NCI-H748 treated with DMSO at 0.1 percent for 48 hours (cell line): ENCODE results near the gene ZFHX3.

Source experiments
- DNase-seq: peaks from one replicate; lab custom pipeline; 2025; lab: John Stamatoyannopoulos, UW

The ZFHX3 gene

GRCh38 chr16:73056921-73057290 is 9.0 kb upstream of the ZFHX3 start:
- peak; percentile 31 for DNase-seq

GRCh38 chr16:73056448-73056847 is 8.5 kb upstream of the ZFHX3 start:
- no peak for DNase-seq

- peak; percentile 38 for DNase-seq
Measured at GRCh38 chr16:73054813-73055482, 7.0 kb upstream of the ZFHX3 start.

GRCh38 chr16:73054498-73054812 is 6.5 kb upstream of the ZFHX3 start:
- no peak for DNase-seq

- no peak for DNase-seq
Measured at GRCh38 chr16:73054125-73054484, 6.2 kb upstream of the ZFHX3 start.

GRCh38 chr16:73053364-73054124 is 5.6 kb upstream of the ZFHX3 start:
- DNase-seq: no peak

- no peak for DNase-seq
Measured at GRCh38 chr16:73053038-73053363, 5.1 kb upstream of the ZFHX3 start.

- DNase-seq: no peak
Measured at GRCh38 chr16:73052576-73052975, 4.6 kb upstream of the ZFHX3 start.

GRCh38 chr16:73051961-73052360 is 4.0 kb upstream of the ZFHX3 start:
- no peak for DNase-seq

- DNase-seq: no peak
Measured at GRCh38 chr16:73051226-73051625, 3.3 kb upstream of the ZFHX3 start.

- DNase-seq: no peak
Measured at GRCh38 chr16:73050201-73051099, 2.5 kb upstream of the ZFHX3 start.

GRCh38 chr16:73049511-73049910 is 1.6 kb upstream of the ZFHX3 start:
- DNase-seq: no peak

- no peak for DNase-seq
Measured at GRCh38 chr16:73049091-73049490, 1.2 kb upstream of the ZFHX3 start.

- no peak for DNase-seq
Measured at GRCh38 chr16:73048292-73049080, 558 bp upstream of the ZFHX3 start.

- no peak for DNase-seq
Measured at GRCh38 chr16:73047221-73047535, 750 bp downstream of the ZFHX3 start.

GRCh38 chr16:73046849-73047214 is 1.1 kb downstream of the ZFHX3 start:
- DNase-seq: no peak

GRCh38 chr16:73046202-73046848 is 1.6 kb downstream of the ZFHX3 start:
- no peak for DNase-seq

- DNase-seq: no peak
Measured at GRCh38 chr16:73043828-73044467, 4.0 kb downstream of the ZFHX3 start.

- no peak for DNase-seq
Measured at GRCh38 chr16:73042807-73043206, 5.1 kb downstream of the ZFHX3 start.

GRCh38 chr16:73041676-73042075 is 6.3 kb downstream of the ZFHX3 start:
- DNase-seq: no peak

- DNase-seq: no peak
Measured at GRCh38 chr16:73040735-73041402, 7.1 kb downstream of the ZFHX3 start.
